Astrocyte (in vitro differentiated cells and primary cell): Measurements from ENCODE around the gene KCNH4. TPM values are rescaled to one million over a fixed set of nuclear protein-coding genes. Genes with fewer than 3 reads are reported as not detected.

ENCODE experiments used
- DNase-seq: peaks from one replicate; pipeline ENCODE4 v3.0.0-alpha.2; 2010; ENCODE audit warnings: low read depth
- FAIRE-seq: peaks from 2 replicates; lab custom pipeline; 2011; peaks lifted over from hg19 to GRCh38; lab: Jason Lieb, UNC
- H2AFZ ChIP-seq: 2 replicates; pipeline ENCODE4 v1.6.0; 2012; ENCODE audit warnings: low read depth, low read length, inconsistent platforms
- H3K27ac ChIP-seq: 2 replicates; pipeline ENCODE4 v1.5.1; 2011; ENCODE audit warnings: low read depth, low read length, inconsistent platforms
- H3K27me3 ChIP-seq: 2 replicates; pipeline ENCODE4 v1.6.0; 2011; ENCODE audit warnings: low read length, inconsistent platforms; ENCODE audit not compliant: insufficient read depth
- H3K36me3 ChIP-seq: 2 replicates; pipeline ENCODE4 v1.5.1; 2011; ENCODE audit warnings: low read length, inconsistent platforms; ENCODE audit not compliant: insufficient read depth
- H3K4me1 ChIP-seq: 2 replicates; pipeline ENCODE4 v1.5.1; 2011; ENCODE audit warnings: low read length, inconsistent platforms; ENCODE audit not compliant: insufficient read depth
- H3K4me2 ChIP-seq: 2 replicates; pipeline ENCODE4 v1.6.0; 2012; ENCODE audit warnings: low read length, inconsistent platforms
- H3K4me3 ChIP-seq: 2 replicates; pipeline ENCODE4 v1.5.1; 2011; ENCODE audit warnings: low read depth, mild to moderate bottlenecking, low read length, inconsistent platforms; ENCODE audit not compliant: insufficient read depth
- H3K79me2 ChIP-seq: 2 replicates; pipeline ENCODE4 v1.6.0; 2012; ENCODE audit warnings: mild to moderate bottlenecking, low read length, inconsistent platforms; ENCODE audit not compliant: insufficient read depth
- H3K9ac ChIP-seq: 2 replicates; pipeline ENCODE4 v1.6.0; 2012; ENCODE audit warnings: mild to moderate bottlenecking, low read length, inconsistent platforms
- H3K9me3 ChIP-seq: 2 replicates; pipeline ENCODE4 v1.5.1; 2012; ENCODE audit warnings: low read depth, mild to moderate bottlenecking, low read length, inconsistent platforms; ENCODE audit not compliant: insufficient read depth
- H4K20me1 ChIP-seq: 2 replicates; pipeline ENCODE4 v1.6.0; 2012; ENCODE audit warnings: low read length, inconsistent platforms; ENCODE audit not compliant: insufficient read depth
- H3K27ac Mint-ChIP-seq: one replicate; pipeline ENCODE4 v1.8.0; 2021; ENCODE audit warnings: mild to moderate bottlenecking, mixed read lengths; ENCODE audit not compliant: unreplicated experiment
- H3K27me3 Mint-ChIP-seq: one replicate; pipeline ENCODE4 v1.8.0; 2021; ENCODE audit warnings: low read depth, mixed read lengths; ENCODE audit not compliant: unreplicated experiment
- H3K36me3 Mint-ChIP-seq: one replicate; pipeline ENCODE4 v1.8.0; 2021; ENCODE audit warnings: low read depth, mixed read lengths; ENCODE audit not compliant: unreplicated experiment
- H3K4me1 Mint-ChIP-seq: one replicate; pipeline ENCODE4 v1.8.0; 2021; ENCODE audit warnings: low read depth, mixed read lengths; ENCODE audit not compliant: unreplicated experiment
- H3K4me3 Mint-ChIP-seq: one replicate; pipeline ENCODE4 v1.8.0; 2021; ENCODE audit warnings: mild to moderate bottlenecking, moderate library complexity, mixed read lengths; ENCODE audit not compliant: unreplicated experiment
- H3K9me3 Mint-ChIP-seq: one replicate; pipeline ENCODE4 v1.8.0; 2021; ENCODE audit warnings: mild to moderate bottlenecking, mixed read lengths; ENCODE audit not compliant: unreplicated experiment
- EZH2 ChIP-seq: IDR thresholded peaks from 2 replicates; pipeline ENCODE4 v1.6.1; 2012; ENCODE audit warnings: mild to moderate bottlenecking, low read length, inconsistent platforms; ENCODE audit not compliant: insufficient read depth
- total RNA-seq: library from RNA; stranded (reverse); gene quantifications from 2 replicates; pipeline ENCODE4 v1.2.1, GENCODE V29; 2021
- TF ChIP-seq, protein P1 (sequence below): IDR thresholded peaks from 2 replicates; pipeline ENCODE4 v1.5.1; 2011; ENCODE audit warnings: low read depth, mild to moderate bottlenecking, inconsistent platforms, low read length, moderate library complexity; ENCODE audit not compliant: insufficient read depth

The KCNH4 gene
- total RNA-seq, 1 donor from 2014 or later: not detected

DNA sequence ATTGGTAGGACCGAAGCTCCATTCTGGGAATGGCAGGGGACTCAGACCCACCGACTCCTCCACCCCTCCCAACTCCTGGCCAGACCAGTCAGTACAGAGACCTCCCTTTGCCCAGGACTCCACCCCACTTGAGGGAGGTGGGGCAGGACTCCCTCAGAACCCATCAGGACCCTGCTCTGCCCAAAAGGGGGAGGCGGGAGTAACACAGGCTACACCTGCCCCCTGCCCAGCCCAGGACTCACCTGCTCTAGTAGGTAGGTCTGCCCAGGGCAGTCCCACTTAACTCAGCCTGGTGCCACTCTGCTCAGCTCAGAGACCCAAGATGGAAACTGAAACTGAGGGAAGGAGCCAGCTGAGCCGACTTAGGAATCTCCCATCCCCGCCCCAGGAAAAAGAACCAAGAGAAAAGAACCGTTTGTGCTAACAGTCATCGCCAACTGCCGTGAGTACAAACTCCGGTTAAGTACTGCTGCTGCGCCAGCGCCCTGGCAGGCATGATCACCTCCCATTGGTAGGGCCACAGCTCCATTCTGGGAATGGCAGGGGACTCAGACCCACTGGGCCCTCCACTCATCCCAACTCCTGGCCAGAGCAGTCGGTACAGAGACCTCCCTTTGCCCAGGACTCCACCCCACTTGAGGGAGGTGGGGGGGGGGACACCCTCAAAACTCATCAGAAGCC, 68.9 kb downstream of the KCNH4 start:
- H3K9me3 ChIP-seq: no peaks in the 10 kb centered on the region
- no peak overlapping the region for H3K4me3 ChIP-seq
- H3K27ac Mint-ChIP-seq: peak overlapping the region; percentile 80
- TF ChIP-seq EZH2: no peak
- TF ChIP-seq, protein P1, sequence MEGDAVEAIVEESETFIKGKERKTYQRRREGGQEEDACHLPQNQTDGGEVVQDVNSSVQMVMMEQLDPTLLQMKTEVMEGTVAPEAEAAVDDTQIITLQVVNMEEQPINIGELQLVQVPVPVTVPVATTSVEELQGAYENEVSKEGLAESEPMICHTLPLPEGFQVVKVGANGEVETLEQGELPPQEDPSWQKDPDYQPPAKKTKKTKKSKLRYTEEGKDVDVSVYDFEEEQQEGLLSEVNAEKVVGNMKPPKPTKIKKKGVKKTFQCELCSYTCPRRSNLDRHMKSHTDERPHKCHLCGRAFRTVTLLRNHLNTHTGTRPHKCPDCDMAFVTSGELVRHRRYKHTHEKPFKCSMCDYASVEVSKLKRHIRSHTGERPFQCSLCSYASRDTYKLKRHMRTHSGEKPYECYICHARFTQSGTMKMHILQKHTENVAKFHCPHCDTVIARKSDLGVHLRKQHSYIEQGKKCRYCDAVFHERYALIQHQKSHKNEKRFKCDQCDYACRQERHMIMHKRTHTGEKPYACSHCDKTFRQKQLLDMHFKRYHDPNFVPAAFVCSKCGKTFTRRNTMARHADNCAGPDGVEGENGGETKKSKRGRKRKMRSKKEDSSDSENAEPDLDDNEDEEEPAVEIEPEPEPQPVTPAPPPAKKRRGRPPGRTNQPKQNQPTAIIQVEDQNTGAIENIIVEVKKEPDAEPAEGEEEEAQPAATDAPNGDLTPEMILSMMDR: no peak
- FAIRE-seq (no peak), DNase-seq (no peak)
- peak overlapping the region; percentile 1 for H3K9ac ChIP-seq
- no peaks in the 10 kb centered on the region for H3K79me2 ChIP-seq
- H2AFZ ChIP-seq: no peak overlapping the region
- peaks cover 7% of the 10 kb centered on the region for H3K27me3 Mint-ChIP-seq
- no peaks in the 10 kb centered on the region for H3K36me3 ChIP-seq
- peak overlapping the region; percentile 64 for H3K4me2 ChIP-seq
- peak overlapping the region; percentile 40 for H3K4me3 Mint-ChIP-seq
- H3K9me3 Mint-ChIP-seq: peaks cover 2% of the 10 kb centered on the region
- H3K27me3 ChIP-seq: no peaks in the 10 kb centered on the region
- no peaks in the 10 kb centered on the region for H3K4me1 ChIP-seq
- H4K20me1 ChIP-seq: no peaks in the 10 kb centered on the region
- H3K36me3 Mint-ChIP-seq: peaks cover 4% of the 10 kb centered on the region
- no peak overlapping the region for H3K27ac ChIP-seq
- H3K4me1 Mint-ChIP-seq: peaks cover 3% of the 10 kb centered on the region

DNA sequence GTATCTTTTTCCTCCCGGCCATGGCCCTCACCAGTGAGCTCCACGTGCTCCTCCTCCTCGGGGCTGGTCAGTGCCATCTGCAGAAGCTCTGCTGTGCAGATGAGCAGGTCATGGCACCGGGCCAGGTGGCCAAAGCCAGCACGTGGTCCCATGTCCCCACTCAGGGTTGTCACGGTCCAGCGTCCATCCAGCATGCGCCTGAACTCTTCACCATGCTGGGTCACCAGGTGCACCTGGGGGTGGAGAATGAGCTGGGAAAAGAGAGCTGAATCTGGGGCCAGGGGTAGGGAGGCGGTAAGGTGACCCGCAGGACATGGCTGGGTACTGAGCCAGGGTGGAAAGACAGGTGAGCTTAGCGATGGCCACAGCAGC, 69.7 kb downstream of the KCNH4 start:
- Mint-ChIP-seq H3K4me1 (peaks cover 3% of the 10 kb centered on the region), H3K27me3 (peaks cover 12% of the 10 kb centered on the region), H3K36me3 (peaks cover 4% of the 10 kb centered on the region), H3K27ac (no peak overlapping the region), H3K4me3 (no peak overlapping the region), H3K9me3 (peaks cover 2% of the 10 kb centered on the region)
- Histone ChIP-seq H4K20me1 (no peaks in the 10 kb centered on the region), H3K27ac (no peak overlapping the region), H3K9me3 (no peaks in the 10 kb centered on the region), H3K4me1 (no peaks in the 10 kb centered on the region), H3K79me2 (no peaks in the 10 kb centered on the region), H3K27me3 (no peaks in the 10 kb centered on the region), H3K4me3 (no peak overlapping the region), H3K4me2 (no peak overlapping the region), H2AFZ (no peak overlapping the region), H3K36me3 (no peaks in the 10 kb centered on the region), H3K9ac (no peak overlapping the region)
- FAIRE-seq: no peak
- no peak for DNase-seq
- TF ChIP-seq, protein P1: no peak
- TF ChIP-seq EZH2: no peak
